GM12892 (cell line): ENCODE data around the gene CCDC120.

Experiments
- DNase-seq: peaks from one replicate; pipeline ENCODE4 v3.0.0; 2011; ENCODE audit not compliant: insufficient read length
- FAIRE-seq: peaks from 2 replicates; lab custom pipeline; 2011; peaks lifted over from hg19 to GRCh38; lab: Jason Lieb, UNC
- POLR2A ChIP-seq: IDR thresholded peaks from 2 replicates; pipeline ENCODE4 v1.6.1; 2011; ENCODE audit warnings: low read depth, low read length, control low read depth
- POLR2AphosphoS5 ChIP-seq: IDR thresholded peaks from 2 replicates; pipeline ENCODE4 v1.6.1; 2011; ENCODE audit warnings: low read depth, low read length, control low read depth
- TAF1 ChIP-seq: IDR thresholded peaks from 2 replicates; pipeline ENCODE4 v1.6.1; 2011; ENCODE audit warnings: low read depth, mild to moderate bottlenecking, control low read depth, low read length, borderline replicate concordance

The CCDC120 gene

DNA sequence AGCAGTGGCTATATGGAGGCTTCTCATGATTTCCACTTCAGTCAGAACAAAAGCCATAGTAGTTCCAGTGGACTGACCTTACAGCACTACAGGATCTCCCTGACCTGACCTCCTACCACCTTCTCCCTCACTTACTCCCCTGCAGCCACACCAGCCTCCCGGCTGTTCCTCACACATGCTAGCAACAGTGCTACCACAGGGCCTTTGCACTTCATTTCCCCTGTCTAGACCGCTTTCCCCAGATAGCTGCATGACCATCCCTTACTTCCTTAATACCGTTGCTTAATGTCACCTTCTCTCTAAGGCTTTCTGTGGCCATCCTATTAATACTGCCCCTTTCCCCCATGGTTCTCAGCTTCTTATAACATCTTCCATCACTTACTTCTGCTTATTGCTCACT, 51.6 kb downstream of the CCDC120 start:
- DNase-seq: no peak
- TF ChIP-seq TAF1 (no peak), POLR2A (no peak), POLR2AphosphoS5 (no peak)
- FAIRE-seq: no peak

- DNase-seq (no peak), FAIRE-seq (no peak)
- TF ChIP-seq TAF1: no peak
- TF ChIP-seq POLR2A: no peak
- TF ChIP-seq POLR2AphosphoS5: no peak
Observed at GRCh38 chrX:49111791-49112190, 53.0 kb downstream of the CCDC120 start.

- DNase-seq (no peak), FAIRE-seq (no peak)
- TF ChIP-seq POLR2AphosphoS5: no peak
- TF ChIP-seq TAF1: no peak
- no peak for TF ChIP-seq POLR2A
Observed at GRCh38 chrX:49116076-49116475, 57.3 kb downstream of the CCDC120 start.

GRCh38 chrX:49116716-49117115, 57.9 kb downstream of the CCDC120 start:
- DNase-seq: no peak
- TF ChIP-seq POLR2A (no peak), POLR2AphosphoS5 (no peak), TAF1 (no peak)
- FAIRE-seq: no peak

DNA sequence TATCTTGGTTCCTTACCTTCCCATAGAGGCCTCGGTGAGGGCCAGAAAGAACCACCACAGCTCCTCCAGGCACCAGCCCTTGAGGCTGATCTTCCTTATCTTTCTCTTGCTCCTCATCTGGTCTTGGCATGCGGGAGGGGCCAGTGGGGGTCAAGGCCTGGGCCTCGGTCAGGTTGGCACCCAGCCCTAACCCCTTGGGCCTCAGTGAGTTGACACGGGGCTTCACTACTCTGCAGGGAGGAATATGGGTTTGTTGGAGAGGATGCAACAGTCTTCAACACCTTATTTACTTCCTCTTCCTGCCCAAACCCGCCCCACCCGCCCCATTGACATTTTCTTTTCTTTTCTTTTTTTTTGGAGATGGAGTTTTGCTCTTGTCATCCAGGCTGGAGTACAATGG, 58.8 kb downstream of the CCDC120 start:
- FAIRE-seq: no peak
- DNase-seq: no peak
- TF ChIP-seq TAF1 (no peak), POLR2A (no peak), POLR2AphosphoS5 (no peak)
